GM18526 (cell line): Measurements from ENCODE around the gene PTPRC.

Experiments
- POLR2A ChIP-seq: IDR thresholded peaks from 3 replicates; pipeline ENCODE4 v1.6.1; 2011; ENCODE audit not compliant: insufficient read length; ENCODE audit errors: extremely low read depth

PTPRC gene

GRCh38 chr1:198612471-198613260, 26.2 kb upstream of the PTPRC start:
- TF ChIP-seq POLR2A, result no peak

GRCh38 chr1:198617406-198617805, 21.4 kb upstream of the PTPRC start:
- no peak for TF ChIP-seq POLR2A

GRCh38 chr1:198619375-198620140, 19.3 kb upstream of the PTPRC start:
- no peak for TF ChIP-seq POLR2A

- no peak for TF ChIP-seq POLR2A
These were observed 18.6 kb upstream of the PTPRC start for GRCh38 chr1:198620218-198620617.

DNA sequence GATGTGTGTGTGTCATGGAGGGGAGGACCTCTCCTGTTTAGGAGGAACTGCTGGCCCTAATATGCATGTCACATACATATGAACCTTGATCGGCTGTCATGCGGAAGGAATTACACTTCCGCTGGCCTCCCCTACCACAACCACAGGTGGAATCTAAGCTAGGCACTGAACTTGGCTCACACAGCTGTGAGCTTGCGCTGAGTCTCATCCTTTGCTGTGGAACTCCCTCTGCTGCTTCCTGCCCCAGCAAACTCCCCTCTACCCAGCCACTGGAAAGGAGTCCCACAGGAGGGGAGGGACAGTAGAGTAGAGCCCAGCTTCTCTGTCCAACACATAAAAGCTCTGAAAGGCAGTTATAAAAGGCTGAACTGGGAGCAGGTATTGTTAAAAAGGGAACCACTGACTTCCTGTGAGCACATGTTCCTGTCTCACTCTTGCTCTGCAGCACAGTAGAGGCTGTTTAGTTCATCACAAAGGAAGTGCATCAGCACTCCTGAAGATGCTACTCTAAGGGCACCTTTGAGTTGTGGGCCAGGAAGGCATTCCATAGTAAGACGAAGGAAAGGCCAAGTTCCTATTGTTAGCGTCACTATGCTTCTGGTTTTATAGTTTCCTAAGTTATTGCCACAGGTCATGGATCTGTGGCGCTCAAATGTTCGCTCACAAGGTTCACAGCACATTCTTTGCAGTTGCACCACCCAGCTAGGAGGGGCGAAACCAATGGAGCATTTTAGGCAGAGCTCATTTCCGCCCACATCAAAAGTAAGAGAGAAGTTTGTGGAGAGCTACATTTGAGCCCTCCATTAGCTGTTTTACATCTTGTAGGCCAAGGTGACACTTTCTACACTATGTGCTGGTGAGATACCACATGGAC, 17.7 kb upstream of the PTPRC start:
- peak; percentile 45 for TF ChIP-seq POLR2A

GRCh38 chr1:198622001-198622400, 16.8 kb upstream of the PTPRC start:
- TF ChIP-seq POLR2A, result no peak

DNA sequence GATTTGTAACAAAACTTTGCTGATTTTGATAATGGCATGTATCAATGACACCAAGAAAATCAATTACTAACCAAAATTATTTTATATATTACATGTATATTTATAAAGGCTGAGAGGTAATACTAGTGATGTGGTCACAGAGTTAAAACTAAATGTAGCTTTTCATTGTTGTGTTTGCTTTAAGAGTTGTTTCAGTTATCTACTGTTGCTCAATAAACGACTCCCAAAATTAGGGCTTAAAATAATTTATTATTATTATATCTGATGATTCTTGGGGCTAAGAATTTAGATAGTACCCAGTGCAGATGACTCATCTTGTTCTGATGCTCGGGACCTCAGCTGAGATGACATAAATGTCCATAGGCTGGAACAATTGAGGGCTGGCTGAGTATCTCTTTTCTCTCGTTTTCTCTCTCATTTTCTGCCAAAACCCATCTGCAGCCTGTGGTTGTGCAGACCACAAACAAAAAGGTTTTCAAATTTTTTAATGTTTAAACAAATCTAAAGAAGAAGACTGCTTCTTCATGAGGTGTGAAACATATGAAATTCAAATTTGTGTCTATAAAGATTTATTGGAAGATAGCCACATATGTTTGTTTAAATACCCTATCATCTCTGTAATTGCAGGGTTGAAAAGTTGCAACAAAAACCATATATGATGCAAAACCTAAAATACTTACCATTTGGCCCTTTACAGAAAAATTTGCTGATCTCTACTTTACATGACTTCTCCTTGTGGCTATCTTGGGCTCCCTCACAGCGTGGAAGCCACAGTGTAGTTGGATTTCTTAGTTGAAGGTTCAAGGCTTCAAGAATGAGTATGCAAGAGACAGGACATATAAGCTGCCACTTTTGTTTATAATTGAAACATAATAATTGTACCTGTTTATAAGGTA, 14.8 kb upstream of the PTPRC start:
- no peak for TF ChIP-seq POLR2A

DNA sequence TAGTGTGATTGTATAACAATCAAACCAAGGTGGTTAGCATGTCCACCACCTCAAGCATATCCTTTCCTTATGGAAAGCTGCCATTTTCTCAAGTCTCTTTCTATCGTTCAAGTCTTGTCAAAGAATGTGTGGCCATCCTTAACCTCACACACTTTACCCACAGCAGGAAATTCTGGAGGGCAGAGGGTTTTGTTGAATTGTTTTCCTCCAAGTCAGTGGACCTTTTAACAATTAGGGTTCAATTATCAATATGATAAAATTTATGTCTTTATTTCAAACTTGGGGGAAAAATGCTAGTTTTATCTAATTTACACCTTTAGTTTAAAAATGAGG, 14.2 kb upstream of the PTPRC start:
- no peak for TF ChIP-seq POLR2A

DNA sequence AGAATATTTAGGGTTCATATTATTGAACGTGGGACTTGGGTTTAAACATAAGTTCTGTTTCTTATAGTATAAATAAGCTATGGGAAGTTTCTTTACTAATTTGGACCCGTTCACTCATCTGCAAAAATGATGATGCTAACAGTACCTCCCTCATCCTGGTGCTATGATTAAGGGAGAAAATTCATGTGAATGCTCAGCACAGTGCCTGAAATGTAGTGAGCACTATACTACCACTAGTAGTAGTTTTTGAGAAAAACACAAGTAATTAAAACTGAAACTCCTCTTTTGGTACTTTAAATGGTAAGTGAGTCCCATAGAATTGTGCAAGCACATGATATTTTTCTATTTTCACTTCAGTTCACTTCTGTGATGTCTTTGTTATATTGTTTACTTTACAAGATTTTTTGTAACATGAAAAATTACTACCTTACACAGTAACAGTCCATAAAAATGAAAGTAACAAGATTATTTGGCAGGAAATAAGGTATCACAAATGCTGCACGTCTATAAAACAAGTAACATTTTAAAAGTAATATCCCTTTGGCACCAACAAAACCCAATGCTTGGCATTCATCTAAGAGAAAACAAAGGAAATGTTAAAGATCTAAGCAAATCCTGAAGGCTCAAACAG, 11.3 kb upstream of the PTPRC start:
- no peak for TF ChIP-seq POLR2A

DNA sequence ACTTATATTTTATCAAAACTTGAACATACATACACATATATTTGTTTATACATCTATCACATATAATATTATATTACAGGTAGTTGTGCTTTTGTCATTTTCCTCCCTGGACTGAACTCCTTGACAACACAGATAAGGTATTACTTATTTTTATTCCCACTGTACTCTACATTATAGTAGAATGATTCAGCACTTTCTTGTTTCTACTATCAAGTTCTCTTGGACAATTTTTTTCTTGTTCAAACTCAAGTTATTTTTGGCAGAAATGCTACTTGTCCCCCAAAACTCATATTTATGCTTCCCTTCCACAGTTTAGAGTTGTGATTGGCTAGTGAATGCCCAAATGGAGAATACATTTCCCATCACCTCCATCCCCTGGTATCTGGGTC, 10.8 kb upstream of the PTPRC start:
- TF ChIP-seq POLR2A, result no peak

DNA sequence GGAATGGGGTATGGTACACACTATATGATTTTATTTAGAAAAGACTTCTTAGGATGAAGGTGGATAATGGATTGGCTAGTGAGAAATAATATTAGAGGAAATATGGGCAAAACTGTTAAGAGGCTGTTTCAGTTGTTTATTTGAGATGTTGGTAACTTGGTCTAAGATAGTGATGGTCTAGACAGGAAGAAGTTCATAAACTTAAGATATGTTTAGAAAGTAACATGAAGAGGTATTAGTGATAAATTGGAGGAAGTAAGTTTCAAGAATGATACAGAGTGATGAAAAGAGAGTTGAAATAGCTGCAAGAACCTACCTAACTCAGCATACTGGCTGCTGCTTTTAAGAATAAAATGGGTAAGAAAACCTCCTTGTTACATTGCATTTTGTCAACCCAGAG, 9.2 kb upstream of the PTPRC start:
- no peak for TF ChIP-seq POLR2A

GRCh38 chr1:198630863-198631262, 8.0 kb upstream of the PTPRC start:
- no peak for TF ChIP-seq POLR2A

GRCh38 chr1:198631292-198631691, 7.5 kb upstream of the PTPRC start:
- TF ChIP-seq POLR2A, result no peak

- TF ChIP-seq POLR2A, result no peak
These were observed 6.8 kb upstream of the PTPRC start for GRCh38 chr1:198632007-198632406.
